Dedifferentiated amniotic fluid mesenchymal stem cell (primary cell): Measurements from ENCODE around the gene RPA1.
"Not testable (repeated sequence)": the region's sequence is repeated elsewhere in the genome, so short reads cannot be mapped to it uniquely, and the experiment has no call there.

Source experiments
- DNase-seq: peaks from one replicate; pipeline ENCODE4 v3.0.0-alpha.2; 2016; ENCODE audit errors: extremely low spot score

Gene RPA1

DNA sequence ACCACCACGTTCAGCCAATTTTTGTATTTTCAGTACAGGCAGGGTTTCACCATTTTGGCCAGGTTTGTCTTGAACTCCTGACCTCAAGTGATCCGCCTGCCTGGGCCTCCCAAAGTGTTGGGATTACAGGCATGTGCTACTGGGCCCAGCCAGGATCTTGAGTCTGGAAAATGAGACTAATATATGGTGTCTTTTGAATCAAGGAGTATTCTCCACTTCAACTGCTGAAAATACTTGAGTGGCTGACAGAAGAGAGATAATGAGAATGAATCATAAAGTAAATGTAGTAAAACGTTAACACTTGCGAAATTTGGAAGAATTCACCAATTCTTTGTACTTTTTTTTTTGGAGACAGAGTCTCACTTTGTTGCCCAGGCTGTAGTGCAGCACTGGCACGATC is 16.7 kb upstream of the RPA1 start:
- no peak for DNase-seq

- no peak for DNase-seq
These were observed 9.1 kb upstream of the RPA1 start for GRCh38 chr17:1820528-1821252.

DNA sequence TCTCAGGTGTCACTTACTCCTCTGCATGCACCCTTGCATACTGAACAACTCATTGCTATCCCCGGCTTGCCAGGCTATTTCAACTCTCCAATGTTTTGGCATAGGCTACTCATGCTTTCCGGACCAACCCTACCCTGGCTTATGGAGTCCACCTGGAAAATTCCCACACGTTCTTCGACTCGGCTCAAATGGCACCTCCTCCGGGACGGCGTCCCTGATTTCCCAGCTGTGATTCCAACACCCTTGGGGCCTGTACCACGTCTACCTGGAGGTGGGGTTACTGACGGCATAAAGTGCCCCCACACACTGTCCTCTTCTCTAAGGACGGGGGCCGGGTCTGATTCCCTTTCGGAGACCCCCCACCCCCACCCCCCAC is 601 bp upstream of the RPA1 start:
- DNase-seq: no peak

DNA sequence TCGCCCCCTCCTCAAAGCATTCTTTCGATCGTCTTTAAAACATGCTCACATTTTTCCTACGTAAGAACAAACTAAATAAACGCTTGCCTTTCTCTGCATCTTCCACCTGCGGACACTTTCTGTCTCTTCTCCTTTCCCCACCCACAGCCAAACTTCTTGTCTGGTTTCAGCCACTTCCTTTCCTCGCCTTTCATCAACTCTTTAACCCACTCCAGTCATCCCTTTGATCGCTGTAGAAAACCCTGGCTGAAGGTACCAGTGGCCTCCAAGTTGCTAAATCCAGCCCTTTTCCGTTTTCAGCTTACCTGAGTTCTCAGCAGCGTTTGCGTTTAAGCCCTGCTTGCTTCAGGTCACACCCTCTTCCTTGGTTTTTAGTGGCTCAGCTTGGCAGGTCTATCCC is 483 bp downstream of the RPA1 start:
- DNase-seq: no peak

GRCh38 chr17:1834380-1835149 is 4.8 kb downstream of the RPA1 start:
- DNase-seq: no peak

DNA sequence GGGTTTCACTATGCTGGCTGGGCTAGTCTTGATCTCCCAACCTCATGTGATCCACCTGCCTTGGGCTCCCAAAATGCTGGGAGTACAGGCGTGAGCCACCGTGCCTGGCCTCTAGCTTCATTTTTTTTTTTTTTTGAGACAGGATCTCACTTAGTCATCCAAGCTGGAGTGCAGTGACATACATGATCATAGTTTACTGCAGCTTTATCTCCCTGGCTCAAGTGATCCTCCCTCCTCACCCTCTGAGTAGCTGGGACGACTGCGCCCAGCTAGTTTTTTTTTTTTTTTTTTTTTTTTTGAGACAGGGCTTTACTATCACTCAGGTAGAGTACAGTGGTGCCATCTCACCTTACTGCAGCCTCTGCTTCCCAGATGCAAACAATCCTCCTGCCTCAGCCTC is 9.7 kb downstream of the RPA1 start:
- DNase-seq: no peak

DNA sequence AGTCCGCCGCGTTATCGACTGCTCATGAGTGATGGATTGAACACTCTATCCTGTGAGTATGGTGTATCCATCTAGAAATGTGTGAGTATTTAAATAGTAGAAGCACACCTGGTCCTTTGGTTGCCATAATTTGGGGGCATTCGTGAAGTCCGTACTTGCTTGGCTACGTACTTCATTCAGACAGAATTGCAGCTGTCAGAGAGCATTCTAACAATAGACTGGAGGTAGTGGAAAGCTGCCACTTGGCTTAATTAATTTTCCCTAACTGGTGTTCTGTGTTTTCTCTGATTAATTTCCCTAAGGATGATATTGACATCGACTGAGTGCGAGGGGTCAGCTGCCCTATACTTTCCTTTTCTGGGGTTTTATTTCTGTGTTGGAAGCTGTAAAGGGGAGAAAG is 14.1 kb downstream of the RPA1 start:
- no peak for DNase-seq

DNA sequence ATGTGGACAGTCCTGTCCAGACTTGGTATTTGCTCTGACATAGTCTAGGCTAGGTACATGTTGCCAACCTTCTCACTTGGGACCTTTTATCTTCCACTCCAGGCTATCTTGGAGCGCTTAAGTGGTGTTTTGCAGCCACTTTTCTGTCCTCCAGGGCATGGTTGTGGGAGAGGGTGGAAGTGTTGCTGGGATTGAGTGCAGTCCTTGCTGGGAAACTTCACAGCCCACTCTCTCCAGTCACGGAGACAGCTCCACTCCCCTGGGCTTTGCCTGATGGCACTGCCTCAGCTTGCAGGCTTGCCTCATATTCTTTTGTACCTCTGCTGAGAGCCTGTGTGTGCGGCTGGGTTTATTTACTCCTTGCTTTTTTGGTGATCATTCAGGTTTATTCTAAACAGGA is 17.4 kb downstream of the RPA1 start:
- no peak for DNase-seq

DNA sequence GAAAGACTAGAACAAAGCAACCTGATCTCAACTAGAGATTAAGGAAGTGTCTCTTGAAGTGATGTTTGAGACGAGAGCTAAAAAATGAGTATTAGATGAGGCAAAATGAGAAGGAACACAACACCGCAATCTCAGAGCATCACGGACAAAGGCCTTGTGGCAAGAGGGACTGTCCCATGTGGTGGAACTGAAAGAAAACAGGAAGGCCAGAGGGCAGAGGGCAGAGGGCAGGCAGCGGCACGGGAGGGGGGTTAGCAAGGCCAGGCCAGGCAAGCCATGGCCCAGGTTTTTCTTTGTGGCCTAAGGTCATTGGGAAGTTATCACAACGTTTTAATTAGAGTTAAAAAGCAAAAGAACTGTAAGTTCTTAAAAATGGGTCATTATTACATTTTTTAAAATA is 22.5 kb downstream of the RPA1 start:
- DNase-seq: no peak

DNA sequence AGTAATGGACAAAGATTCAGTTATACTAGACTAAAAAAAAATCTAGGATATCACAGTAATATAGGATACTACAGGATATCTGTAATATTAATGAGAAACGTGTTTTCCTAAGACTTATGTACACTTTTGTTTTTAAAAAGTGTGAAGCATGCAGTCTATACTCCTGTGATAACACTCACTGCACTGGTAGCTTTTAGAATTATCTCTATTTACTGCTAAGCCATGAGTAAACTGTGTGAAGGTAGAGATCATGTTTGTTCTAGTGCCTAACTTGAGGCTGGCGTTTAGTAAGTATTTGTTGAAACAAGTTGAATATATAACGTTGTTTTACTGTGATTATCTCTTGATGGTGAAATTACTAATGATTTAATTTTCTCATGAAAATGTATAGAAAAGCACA is 23.9 kb downstream of the RPA1 start:
- DNase-seq: no peak

DNA sequence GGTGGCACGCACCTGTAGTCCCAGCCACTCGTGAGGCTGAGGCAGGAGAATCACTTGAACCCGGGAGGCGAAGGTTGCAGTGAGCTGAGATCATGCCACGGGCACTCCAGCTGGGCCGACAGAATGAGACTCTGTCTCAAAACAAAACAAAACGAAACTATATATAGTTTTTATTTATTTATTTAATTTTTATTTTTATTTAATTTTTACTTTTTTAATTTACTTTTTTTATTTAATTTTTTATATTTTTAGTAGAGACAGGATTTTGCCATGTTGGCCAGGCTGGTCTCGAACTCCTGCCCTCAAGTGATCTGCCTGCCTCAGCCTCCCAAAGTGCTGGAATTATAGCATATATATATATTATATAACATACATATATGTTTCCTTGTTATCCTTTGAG is 26.7 kb downstream of the RPA1 start:
- DNase-seq: not testable (repeated sequence)

DNA sequence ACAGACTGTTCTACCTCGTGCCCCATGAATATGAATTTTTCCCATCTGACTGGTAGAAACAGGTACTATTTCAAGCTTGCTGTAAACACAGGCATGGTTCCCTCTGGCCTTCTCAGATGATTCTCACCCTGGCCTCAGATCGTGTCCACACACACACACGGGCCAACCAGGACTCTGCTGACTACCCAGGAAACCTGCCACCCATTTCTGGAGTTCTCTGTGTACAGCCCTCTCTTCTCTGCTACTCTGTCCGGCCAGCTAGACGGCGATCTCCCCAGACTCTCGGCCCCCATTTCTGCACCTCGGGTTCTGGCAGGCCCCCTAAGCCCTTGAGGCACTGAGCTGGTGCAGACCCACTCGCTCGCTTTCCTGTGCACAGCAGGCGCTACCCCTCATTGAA is 31.2 kb downstream of the RPA1 start:
- no peak for DNase-seq

DNA sequence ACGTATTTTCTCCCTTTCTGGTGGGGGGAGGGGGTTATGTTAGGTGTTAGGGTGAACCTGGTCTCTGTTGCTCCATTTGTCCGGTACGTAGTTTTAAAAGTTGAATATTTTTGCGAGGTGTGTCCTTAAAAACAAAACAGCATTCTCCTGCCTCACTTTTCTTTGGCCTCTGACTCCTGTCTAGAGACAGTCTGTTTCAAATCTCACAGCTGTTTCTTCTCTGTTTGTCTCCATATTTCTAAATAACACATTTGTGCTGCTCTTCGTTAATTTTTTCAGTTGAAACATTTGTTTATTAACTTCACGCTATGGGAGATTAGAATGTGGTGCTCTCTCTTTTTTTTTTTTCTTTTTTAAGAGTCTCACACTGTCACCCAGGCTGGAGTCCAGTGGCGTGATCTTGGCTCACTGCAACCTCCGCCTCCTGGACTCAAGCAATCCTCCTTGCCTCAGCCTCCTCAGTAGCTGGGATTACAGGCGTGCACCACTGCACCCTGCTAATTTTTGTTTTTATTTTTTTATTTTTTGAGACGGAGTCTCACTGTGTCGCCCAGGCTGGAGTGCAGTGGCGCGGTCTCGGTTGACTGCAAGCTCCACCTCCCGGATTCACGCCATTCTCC is 31.7 kb downstream of the RPA1 start:
- no peak for DNase-seq

- no peak for DNase-seq
These were observed 35.6 kb downstream of the RPA1 start for GRCh38 chr17:1865252-1866037.

DNA sequence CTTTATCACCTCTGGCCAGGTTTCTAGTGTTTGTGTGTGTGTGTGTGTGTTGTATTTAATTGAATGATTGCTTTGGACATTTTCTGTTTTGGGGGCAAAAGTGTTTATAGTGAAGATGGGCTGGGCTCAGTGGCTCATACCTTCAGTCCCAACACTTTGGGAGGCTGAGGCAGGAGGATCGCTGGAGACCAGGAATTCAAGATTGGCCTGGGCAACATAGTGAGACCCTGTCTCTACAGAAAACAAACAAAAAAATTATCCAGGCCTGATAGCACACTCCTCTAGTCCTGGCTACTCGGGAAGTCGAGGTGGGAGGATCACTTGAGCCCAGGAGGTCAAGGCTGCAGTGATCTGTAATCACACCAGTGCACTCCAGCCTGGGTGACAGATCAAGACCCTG is 37.5 kb downstream of the RPA1 start:
- DNase-seq: no peak

DNA sequence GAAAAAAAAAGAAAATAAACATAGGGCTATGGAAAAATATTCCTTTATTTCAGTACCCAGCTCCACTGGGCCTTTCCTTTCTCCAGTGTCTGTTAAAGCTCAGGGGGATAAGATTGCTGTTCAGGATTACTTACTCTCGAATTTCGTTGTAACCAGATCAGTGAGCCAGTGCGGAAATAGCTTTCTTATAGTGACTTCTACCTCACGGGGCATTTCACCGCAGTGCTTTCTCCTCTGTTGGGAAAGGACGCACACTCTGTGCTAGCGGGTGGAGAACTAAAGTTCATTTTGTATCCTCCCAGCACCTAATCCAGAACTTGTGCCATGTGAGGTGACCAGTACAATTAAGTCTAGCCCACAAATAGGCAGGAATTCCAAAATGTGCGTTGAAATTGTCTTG is 38.3 kb downstream of the RPA1 start:
- DNase-seq: no peak

GRCh38 chr17:1870592-1870991 is 40.8 kb downstream of the RPA1 start:
- no peak for DNase-seq

DNA sequence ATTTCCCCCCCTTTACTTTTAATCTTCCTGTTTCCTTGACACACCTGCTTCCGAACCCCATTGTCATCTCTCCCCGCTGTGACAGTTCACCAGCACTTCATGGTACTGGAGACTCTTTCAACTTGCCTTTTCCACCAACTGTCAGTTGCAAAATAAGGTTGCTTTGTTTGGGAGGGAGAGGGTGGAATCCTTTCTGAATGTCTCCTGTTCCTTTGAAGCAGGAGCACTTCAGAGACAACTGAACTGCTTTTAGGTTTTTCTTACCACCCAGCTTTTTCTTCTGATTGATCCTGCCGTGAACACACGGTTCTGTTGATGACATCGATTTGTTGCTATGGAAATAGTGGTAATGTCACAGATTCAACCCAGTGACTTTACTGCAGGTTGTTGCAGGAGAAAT is 42.0 kb downstream of the RPA1 start:
- DNase-seq: no peak

- DNase-seq: no peak
These were observed 42.4 kb downstream of the RPA1 start for GRCh38 chr17:1872254-1872653.

DNA sequence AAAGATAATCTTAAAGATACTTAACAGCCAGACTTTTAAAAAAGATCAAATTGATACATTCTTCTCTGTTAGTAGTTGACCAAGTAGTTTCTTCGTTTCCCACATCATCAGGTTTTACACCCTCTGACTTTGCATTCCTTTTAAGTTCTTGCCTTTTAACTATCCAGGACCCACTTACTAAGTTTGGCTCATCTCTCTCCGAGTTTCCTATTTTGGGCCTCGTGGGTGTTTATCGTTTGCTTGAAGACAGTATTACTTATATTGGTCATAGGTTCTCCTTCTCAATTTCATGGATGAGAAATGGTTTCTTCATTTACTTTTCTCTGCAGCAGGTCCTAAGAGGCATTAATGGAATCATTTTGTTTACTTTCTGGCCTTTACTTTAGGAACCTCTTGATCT is 43.2 kb downstream of the RPA1 start:
- no peak for DNase-seq

- DNase-seq: no peak
These were observed 43.6 kb downstream of the RPA1 start for GRCh38 chr17:1873418-1873817.

DNA sequence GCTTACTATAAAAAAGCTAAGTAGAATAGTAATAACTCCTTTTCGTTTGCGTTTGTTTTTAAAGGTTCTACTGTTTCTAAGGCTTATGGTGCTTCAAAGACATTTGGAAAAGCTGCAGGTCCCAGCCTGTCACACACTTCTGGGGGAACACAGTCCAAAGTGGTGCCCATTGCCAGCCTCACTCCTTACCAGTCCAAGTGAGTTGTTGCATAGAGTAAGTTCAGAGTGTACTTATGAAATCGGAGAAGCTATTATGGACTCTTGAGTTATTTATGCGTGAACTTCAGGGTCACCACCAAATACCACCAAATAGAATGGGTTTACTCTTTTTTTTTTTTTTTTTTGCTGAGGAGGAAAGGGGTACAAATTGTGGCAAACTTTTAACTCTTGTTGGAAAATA is 45.8 kb downstream of the RPA1 start:
- DNase-seq: no peak
